HG03060 (cell line): Measurements from ENCODE around the gene KPRP.

Source experiments
- ATAC-seq: cut with Tn5 transposase; IDR thresholded peaks from one replicate; pipeline ENCODE4 v1.9.1; 2021; ENCODE audit warnings: low read depth, moderate number of reproducible peaks; ENCODE audit not compliant: unreplicated experiment

KPRP gene

GRCh38 chr1:152768847-152769533 is 11.2 kb downstream of the KPRP start:
- ATAC-seq, result no peak

- no peak for ATAC-seq
These were observed 12.6 kb downstream of the KPRP start for GRCh38 chr1:152770411-152770810.

- ATAC-seq, result no peak
These were observed 17.1 kb downstream of the KPRP start, which contains the start of gene LCE1F for GRCh38 chr1:152774875-152775274. TSS of gene LCE1F (plus strand) at chr1:152775140. CDS start at chr1:152776372, 1,232 bp downstream.

GRCh38 chr1:152776361-152776760 is 18.5 kb downstream of the KPRP start:
- ATAC-seq, result no peak

- no peak for ATAC-seq
These were observed 19.8 kb downstream of the KPRP start for GRCh38 chr1:152777510-152778137.

GRCh38 chr1:152783095-152783494 is 25.3 kb downstream of the KPRP start:
- ATAC-seq, result no peak

- ATAC-seq, result no peak
These were observed 28.3 kb downstream of the KPRP start, which contains the start of gene LCE1E for GRCh38 chr1:152786077-152786476. TSS of gene LCE1E (plus strand) at chr1:152786257. CDS start at chr1:152787300, 1,043 bp downstream.

- ATAC-seq, result no peak
These were observed 37.9 kb downstream of the KPRP start for GRCh38 chr1:152795686-152796085.

GRCh38 chr1:152796421-152796820 is 38.6 kb downstream of the KPRP start, which contains the start of gene LCE1D:
TSS of gene LCE1D (plus strand) at chr1:152796721. CDS start at chr1:152797795, 1,074 bp downstream.
- ATAC-seq, result no peak

- ATAC-seq, result no peak
These were observed 43.5 kb downstream of the KPRP start for GRCh38 chr1:152801333-152801732.

GRCh38 chr1:152806576-152806975 is 48.8 kb downstream of the KPRP start, which contains the start of gene LCE1C:
TSS of gene LCE1C (minus strand) at chr1:152806651. CDS start at chr1:152805478, 1,173 bp downstream.
- no peak for ATAC-seq

- no peak for ATAC-seq
These were observed 53.2 kb downstream of the KPRP start for GRCh38 chr1:152811050-152811449.
